ENCODE data around the gene FAM3C. TPM values are rescaled to one million over a fixed set of nuclear protein-coding genes. Genes with fewer than 3 reads are reported as not detected.

Gene FAM3C
- total and polyA plus RNA-seq, 2 donors, result 40.3 to 108 TPM

- Histone ChIP-seq H3K4me3 (ENCODE audit: low read depth, low read length) (no peak overlapping the region), H3K27ac (ENCODE audit: low read depth) (no peak overlapping the region), H3K4me1 (ENCODE audit: insufficient read depth) (no peaks in the 10 kb centered on the region), H3K36me3 (ENCODE audit: insufficient read depth) (no peaks in the 10 kb centered on the region)
- DNase-seq (ENCODE audit: extremely low spot score), result no peak
- 93% methylated on average over 6 of the region's 6 CpGs for WGBS
Observed at GRCh38 chr7:121303422-121304101, 92.5 kb downstream of the FAM3C start.

GRCh38 chr7:121302214-121302745, 93.8 kb downstream of the FAM3C start:
- H3K27ac ChIP-seq (ENCODE audit: low read depth), result no peak overlapping the region
- H3K4me1 ChIP-seq (ENCODE audit: insufficient read depth), result no peaks in the 10 kb centered on the region
- H3K36me3 ChIP-seq (ENCODE audit: insufficient read depth), result no peaks in the 10 kb centered on the region
- whole genome bisulfite sequencing, result 91% methylated on average over 8 of the region's 8 CpGs
- no peak for DNase-seq (ENCODE audit: extremely low spot score)
- no peak overlapping the region for H3K4me3 ChIP-seq (ENCODE audit: low read depth, low read length)

GRCh38 chr7:121301446-121302213, 94.5 kb downstream of the FAM3C start:
- no peaks in the 10 kb centered on the region for H3K4me1 ChIP-seq (ENCODE audit: insufficient read depth)
- H3K27ac ChIP-seq (ENCODE audit: low read depth), result no peak overlapping the region
- H3K4me3 ChIP-seq (ENCODE audit: low read depth, low read length), result no peak overlapping the region
- H3K36me3 ChIP-seq (ENCODE audit: insufficient read depth), result no peaks in the 10 kb centered on the region
- no peak for DNase-seq (ENCODE audit: extremely low spot score)
- WGBS, result 61% methylated on average over 9 of the region's 9 CpGs

GRCh38 chr7:121300685-121301420, 95.3 kb downstream of the FAM3C start:
- DNase-seq (ENCODE audit: extremely low spot score), result no peak
- Histone ChIP-seq H3K4me3 (ENCODE audit: low read depth, low read length) (no peak overlapping the region), H3K4me1 (ENCODE audit: insufficient read depth) (no peaks in the 10 kb centered on the region), H3K36me3 (ENCODE audit: insufficient read depth) (no peaks in the 10 kb centered on the region), H3K27ac (ENCODE audit: low read depth) (no peak overlapping the region)
- 91% methylated on average over 2 of the region's 2 CpGs for WGBS

Other genes starting within 250 kb of the FAM3C start
- gene WNT16, start 67.3 kb downstream of the FAM3C start, total RNA-seq, result 0.16 TPM
- gene WNT16, start 67.3 kb downstream of the FAM3C start, polyA plus RNA-seq, result not detected